ENCODE measurements around the gene P4HTM.

DNA sequence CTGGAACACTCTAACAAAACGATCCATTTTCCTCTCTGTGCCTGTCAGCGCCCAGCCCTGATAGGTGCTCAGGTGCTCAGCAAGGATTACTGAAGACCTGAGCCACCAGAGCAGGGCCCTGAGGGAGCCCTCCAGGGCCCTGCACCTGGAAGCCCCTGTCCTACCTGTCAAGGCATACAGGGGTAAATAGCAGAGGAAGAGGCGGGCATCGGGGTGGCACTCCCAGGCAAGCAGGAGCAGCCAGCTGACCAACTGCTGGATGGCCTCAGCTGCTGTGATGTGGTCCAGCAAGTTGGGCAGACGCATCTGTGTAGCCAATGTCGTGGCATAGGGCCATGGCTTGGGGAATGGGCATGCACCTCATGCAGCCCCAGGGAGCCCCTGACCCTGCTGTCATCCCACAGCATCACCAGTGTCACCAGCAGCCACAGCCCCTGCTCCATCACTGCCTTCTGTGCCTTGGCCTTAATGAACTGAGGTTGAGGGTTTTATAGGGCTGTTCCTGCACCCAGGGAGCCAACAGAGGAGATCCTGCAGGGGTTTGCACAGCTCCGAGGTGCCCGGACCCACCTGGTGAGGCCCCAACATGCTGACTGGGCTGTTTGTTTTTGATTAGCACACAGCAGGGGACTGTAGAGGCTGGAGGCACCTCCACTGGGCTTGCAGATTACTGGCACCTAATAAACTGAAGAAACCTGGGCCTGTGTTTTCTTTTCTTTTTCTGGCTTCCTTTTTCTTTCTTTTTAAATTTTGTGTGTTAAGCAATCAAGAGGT, 9.2 kb downstream of the P4HTM start:
- TF ChIP-seq, protein P1, sequence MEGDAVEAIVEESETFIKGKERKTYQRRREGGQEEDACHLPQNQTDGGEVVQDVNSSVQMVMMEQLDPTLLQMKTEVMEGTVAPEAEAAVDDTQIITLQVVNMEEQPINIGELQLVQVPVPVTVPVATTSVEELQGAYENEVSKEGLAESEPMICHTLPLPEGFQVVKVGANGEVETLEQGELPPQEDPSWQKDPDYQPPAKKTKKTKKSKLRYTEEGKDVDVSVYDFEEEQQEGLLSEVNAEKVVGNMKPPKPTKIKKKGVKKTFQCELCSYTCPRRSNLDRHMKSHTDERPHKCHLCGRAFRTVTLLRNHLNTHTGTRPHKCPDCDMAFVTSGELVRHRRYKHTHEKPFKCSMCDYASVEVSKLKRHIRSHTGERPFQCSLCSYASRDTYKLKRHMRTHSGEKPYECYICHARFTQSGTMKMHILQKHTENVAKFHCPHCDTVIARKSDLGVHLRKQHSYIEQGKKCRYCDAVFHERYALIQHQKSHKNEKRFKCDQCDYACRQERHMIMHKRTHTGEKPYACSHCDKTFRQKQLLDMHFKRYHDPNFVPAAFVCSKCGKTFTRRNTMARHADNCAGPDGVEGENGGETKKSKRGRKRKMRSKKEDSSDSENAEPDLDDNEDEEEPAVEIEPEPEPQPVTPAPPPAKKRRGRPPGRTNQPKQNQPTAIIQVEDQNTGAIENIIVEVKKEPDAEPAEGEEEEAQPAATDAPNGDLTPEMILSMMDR (IDR thresholded peaks at IDR 0.05): no peak
- no peak for TF ChIP-seq ZFX (IDR thresholded peaks at IDR 0.05; ENCODE audit: borderline replicate concordance)

All from 22Rv1 (cell line).